NCI-H128 (cell line): Measurements from ENCODE around the gene C10orf95.
A peak's percentile ranks its signal among the peaks of the same experiment; 100 is the strongest.

Source experiments
- DNase-seq: peaks from one replicate; lab custom pipeline; 2025; ENCODE audit not compliant: unreplicated experiment; lab: John Stamatoyannopoulos, UW

C10orf95 gene

GRCh38 chr10:102418622-102419268 lies 32.6 kb downstream of the C10orf95 start, which contains the start of gene PSD:
PSD (minus strand) TSS chr10:102418785; CDS start chr10:102417038, 1,747 bp downstream.
- peak; percentile 20 for DNase-seq

DNA sequence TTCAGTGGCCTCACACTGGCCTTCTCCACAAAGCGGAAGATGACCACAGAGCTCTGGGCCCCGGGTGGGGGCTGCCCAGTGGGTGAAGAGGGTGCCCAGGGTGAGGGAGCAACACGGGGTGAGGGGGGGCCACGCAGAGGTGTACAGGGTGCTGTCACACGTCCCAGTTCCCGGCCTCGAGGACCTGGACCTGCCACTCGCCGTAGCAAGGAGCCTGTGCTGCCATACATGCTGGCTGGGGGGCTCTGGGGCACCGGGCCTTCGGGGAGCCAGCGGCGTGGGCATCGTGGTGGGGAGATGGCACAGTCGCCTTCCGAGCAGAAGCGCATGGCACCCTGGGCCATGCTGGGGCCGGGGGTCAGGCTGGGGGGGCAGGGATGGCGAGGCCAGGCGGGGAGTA lies 34.6 kb downstream of the C10orf95 start:
- no peak for DNase-seq

GRCh38 chr10:102416283-102416682 lies 35.1 kb downstream of the C10orf95 start:
- DNase-seq, result no peak

- no peak for DNase-seq
Observed at GRCh38 chr10:102414749-102415148, 36.6 kb downstream of the C10orf95 start.

- DNase-seq, result no peak
Observed at GRCh38 chr10:102413806-102414561, 37.4 kb downstream of the C10orf95 start.

- peak; percentile 63 for DNase-seq
Observed at GRCh38 chr10:102413053-102413705, 38.2 kb downstream of the C10orf95 start.

DNA sequence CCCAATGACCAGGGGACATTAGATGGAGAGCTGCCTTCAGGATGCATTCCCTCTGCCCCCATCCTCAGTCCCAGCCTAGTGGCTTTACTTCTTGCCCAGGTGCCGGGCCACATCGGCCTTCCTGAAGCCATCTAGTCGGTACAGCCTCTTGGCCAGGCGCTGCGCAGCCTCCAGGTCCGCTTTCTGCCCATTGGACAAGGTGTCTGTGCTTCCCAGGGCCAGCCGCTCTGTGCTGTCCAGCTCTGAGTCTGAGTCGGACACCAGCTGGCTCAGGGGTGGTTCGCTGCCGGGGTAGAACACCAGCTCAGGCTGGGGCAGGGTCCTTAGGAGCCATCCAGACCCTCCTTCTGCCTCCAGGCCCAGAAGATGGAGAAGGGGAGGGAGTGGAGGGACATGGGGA lies 39.0 kb downstream of the C10orf95 start:
- no peak for DNase-seq

- no peak for DNase-seq
Observed at GRCh38 chr10:102411341-102412255, 39.7 kb downstream of the C10orf95 start.

GRCh38 chr10:102410429-102411073 lies 40.8 kb downstream of the C10orf95 start:
- no peak for DNase-seq

GRCh38 chr10:102409604-102410428 lies 41.5 kb downstream of the C10orf95 start:
- DNase-seq, result no peak

GRCh38 chr10:102408728-102409603 lies 42.4 kb downstream of the C10orf95 start:
- DNase-seq, result no peak

- DNase-seq, result no peak
Observed at GRCh38 chr10:102408131-102408727, 43.1 kb downstream of the C10orf95 start.

GRCh38 chr10:102407425-102408130 lies 43.8 kb downstream of the C10orf95 start:
- no peak for DNase-seq

DNA sequence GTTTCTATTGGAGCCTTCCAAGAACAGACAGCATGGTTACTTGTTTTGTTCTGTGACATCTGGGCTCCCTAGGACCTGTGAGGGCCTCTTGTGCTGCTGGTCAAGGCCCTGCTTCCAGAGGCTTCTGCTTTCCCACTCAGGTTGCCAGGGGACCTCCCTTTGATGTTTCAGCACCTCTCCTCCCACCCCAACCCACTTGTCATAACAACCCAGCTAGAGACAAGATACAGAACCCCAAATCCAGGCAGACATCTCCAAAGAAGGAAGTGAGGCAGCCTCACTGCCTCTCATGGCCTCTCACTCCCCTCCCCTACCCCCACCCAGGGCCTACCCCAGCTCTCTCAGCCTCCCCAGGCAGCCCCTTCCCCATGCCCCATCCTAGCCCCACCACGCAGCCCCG lies 44.5 kb downstream of the C10orf95 start:
- DNase-seq, result no peak

DNA sequence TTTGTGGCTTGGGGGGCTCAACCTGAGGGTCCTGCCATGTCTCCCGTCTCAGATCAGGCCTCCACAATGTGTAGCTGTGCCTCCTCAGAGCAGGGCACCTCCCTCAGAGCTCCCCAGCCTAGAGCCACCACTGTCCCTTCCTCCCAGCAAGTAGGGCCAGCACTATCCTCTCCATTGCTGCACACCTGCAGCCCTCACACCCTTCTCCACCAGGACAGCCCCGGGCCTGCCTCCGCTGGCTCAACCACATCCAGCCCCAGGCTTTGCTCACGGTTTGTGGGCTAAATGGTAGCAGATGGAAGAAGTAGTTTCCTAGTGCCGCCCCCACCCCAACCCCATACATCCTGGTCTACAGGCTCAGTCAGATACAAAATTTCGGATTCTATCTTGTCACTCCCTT lies 45.7 kb downstream of the C10orf95 start:
- DNase-seq, result no peak

DNA sequence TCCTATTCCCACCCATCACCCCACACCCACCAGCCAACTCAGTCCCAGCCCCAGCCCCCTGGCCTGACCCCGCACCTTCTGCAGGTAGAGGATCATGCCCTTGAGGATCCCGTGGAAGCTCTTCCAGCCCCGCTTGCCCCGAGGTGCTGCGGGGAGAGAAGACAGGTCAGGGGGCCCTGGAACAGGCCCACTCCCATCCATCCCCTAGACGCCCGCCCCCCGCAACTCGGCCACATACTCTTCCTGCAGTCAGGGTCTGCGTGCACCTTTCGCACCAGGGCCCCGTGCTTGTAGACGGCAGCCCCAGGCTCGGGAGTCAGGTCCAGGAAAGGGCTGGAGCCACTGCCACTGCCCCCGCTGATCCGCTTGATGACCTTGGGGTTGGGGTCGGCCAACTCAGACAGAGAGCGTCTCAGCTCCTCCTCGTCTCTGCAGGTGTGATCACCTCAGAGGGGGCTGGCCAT lies 46.2 kb downstream of the C10orf95 start:
- no peak for DNase-seq

- DNase-seq, result no peak
Observed at GRCh38 chr10:102404361-102405107, 46.8 kb downstream of the C10orf95 start.
